HepG2 (cell line): Measurements from ENCODE around the gene PCIF1. TPM values are rescaled to one million over a fixed set of nuclear protein-coding genes. Genes with fewer than 3 reads are reported as not detected.

Experiments
- ADNP ChIP-seq: sonication (generic); formaldehyde crosslinking; IDR thresholded peaks from 2 replicates; pipeline ENCODE4 v1.4.0; 2020; ENCODE audit warnings: missing genetic modification reagents
- BORCS8-MEF2B ChIP-seq: sonication (generic); formaldehyde crosslinking; IDR thresholded peaks from 2 replicates; pipeline ENCODE4 v1.8.0; 2022; ENCODE audit warnings: mild to moderate bottlenecking, missing genetic modification reagents
- CREB1 ChIP-seq, 2 experiments: fragments of 450-650 bp in 1 of 2; IDR thresholded peaks; 2 replicates each; pipeline ENCODE4 v1.6.1; 2016 to 2017; ENCODE audit warnings: control low read depth in 1 of 2, mild to moderate bottlenecking in 1 of 2, missing compliant biosample characterization in 1 of 2, missing genetic modification characterization in 1 of 2
- HNF4G ChIP-seq, 2 experiments: sonication (generic) in 1 of 2; formaldehyde crosslinking in 1 of 2; IDR thresholded peaks; 2 replicates each; pipeline versions ENCODE4 v1.4.0 to v1.6.1; 2011 to 2020; ENCODE audit warnings: borderline replicate concordance in 2 of 2, low read depth in 2 of 2, mild to moderate bottlenecking in 2 of 2, low read length in 1 of 2, missing genetic modification reagents in 1 of 2, moderate library complexity in 1 of 2
- IKZF4 ChIP-seq: sonication (generic); formaldehyde crosslinking; IDR thresholded peaks from 2 replicates; pipeline ENCODE4 v1.5.1; 2020; ENCODE audit warnings: borderline replicate concordance, mild to moderate bottlenecking, low read depth, missing genetic modification reagents; ENCODE audit errors: not compliant biosample characterization
- MTF1 ChIP-seq: sonication (generic); formaldehyde crosslinking; IDR thresholded peaks from 2 replicates; pipeline ENCODE4 v1.5.0; 2020; ENCODE audit warnings: missing genetic modification reagents
- NFYB ChIP-seq: sonication (generic); formaldehyde crosslinking; IDR thresholded peaks from 2 replicates; pipeline ENCODE4 v1.4.0; 2020; ENCODE audit warnings: missing genetic modification reagents
- POLR2AphosphoS2 ChIP-seq: IDR thresholded peaks from 2 replicates; pipeline ENCODE4 v1.6.1; 2011; ENCODE audit warnings: low read depth, low read length, improper control_type of control experiment
- SATB2 ChIP-seq: sonication (generic); formaldehyde crosslinking; IDR thresholded peaks from 2 replicates; pipeline ENCODE4 v1.5.0; 2020; ENCODE audit warnings: missing genetic modification reagents
- SETDB1 ChIP-seq: sonication (generic); formaldehyde crosslinking; IDR thresholded peaks from 2 replicates; pipeline ENCODE4 v1.5.1; 2020; ENCODE audit warnings: missing genetic modification reagents, mild to moderate bottlenecking, borderline replicate concordance
- SP1 ChIP-seq, 2 experiments: fragments of 450-650 bp in 1 of 2; sonication (generic) in 1 of 2; formaldehyde crosslinking in 1 of 2; IDR thresholded peaks; 2 replicates each; pipeline versions ENCODE4 v1.4.0 to v1.6.1; 2016 to 2020; ENCODE audit warnings: missing genetic modification reagents in 1 of 2
- XBP1 ChIP-seq: sonication (generic); formaldehyde crosslinking; IDR thresholded peaks from 2 replicates; pipeline ENCODE4 v1.5.0; 2020; ENCODE audit warnings: missing genetic modification reagents
- ZBTB21 ChIP-seq: sonication (generic); formaldehyde crosslinking; IDR thresholded peaks from 2 replicates; pipeline ENCODE4 v1.4.0; 2020; ENCODE audit warnings: missing genetic modification reagents
- ZNF10 ChIP-seq: sonication (generic); formaldehyde crosslinking; IDR thresholded peaks from 2 replicates; pipeline ENCODE4 v1.4.0; 2020; ENCODE audit warnings: mild to moderate bottlenecking, low read depth, missing genetic modification reagents, borderline replicate concordance
- ZNF160 ChIP-seq: sonication (generic); formaldehyde crosslinking; IDR thresholded peaks from 2 replicates; pipeline ENCODE4 v1.8.0; 2022; ENCODE audit warnings: mild to moderate bottlenecking, inconsistent platforms, missing genetic modification reagents
- ZNF460 ChIP-seq: sonication (generic); formaldehyde crosslinking; IDR thresholded peaks from 2 replicates; pipeline ENCODE4 v1.5.1; 2020; ENCODE audit warnings: missing genetic modification reagents, mild to moderate bottlenecking, borderline replicate concordance
- ZNF547 ChIP-seq: sonication (generic); formaldehyde crosslinking; IDR thresholded peaks from 2 replicates; pipeline ENCODE4 v1.5.1; 2020; ENCODE audit warnings: mild to moderate bottlenecking, missing genetic modification reagents
- ZNF615 ChIP-seq: sonication (generic); formaldehyde crosslinking; IDR thresholded peaks from 2 replicates; pipeline ENCODE4 v1.5.0; 2020; ENCODE audit warnings: mild to moderate bottlenecking, missing genetic modification reagents, borderline replicate concordance
- ZNF777 ChIP-seq: sonication (generic); formaldehyde crosslinking; IDR thresholded peaks from 2 replicates; pipeline ENCODE4 v1.4.0; 2020; ENCODE audit warnings: missing genetic modification reagents
- polyA plus RNA-seq, 8 experiments: library from polyadenylated mRNA; depleted of rRNA in 3 of 8; stranded (reverse) in 7 of 8; unstranded in 1 of 8; fragments of >200 nt; fragmentation: Illumina TruSeq in 4 of 8; extraction: Trizol in 4 of 8; gene quantifications; 2 replicates each; pipeline versions ENCODE4 v1.2.1 to v1.2.3, GENCODE V29; 2011 to 2016; ENCODE audit warnings: low read depth in 4 of 8, missing spikeins in 1 of 8, mixed read lengths in 1 of 8; ENCODE audit not compliant: insufficient read depth in 1 of 8
- total RNA-seq, 5 experiments: library from RNA; depleted of rRNA; stranded (reverse); fragments of >200 nt; fragmentation: Illumina TruSeq; extraction: Trizol; gene quantifications; 2 replicates each; pipeline ENCODE4 v1.2.3, GENCODE V29; 2016; ENCODE audit warnings: low read depth in 1 of 5
- TF ChIP-seq, protein P1 (sequence below), 2 experiments: sonication (generic) in 1 of 2; formaldehyde crosslinking in 1 of 2; IDR thresholded peaks; 2 replicates each; pipeline versions ENCODE4 v1.6.1 to v1.9.0; 2014 to 2022; ENCODE audit warnings: antibody characterized with exemption in 1 of 2, borderline replicate concordance in 1 of 2, inconsistent platforms in 1 of 2, low read depth in 1 of 2, missing genetic modification reagents in 1 of 2
- TF ChIP-seq, protein P2 (sequence below): IDR thresholded peaks from 2 replicates; pipeline ENCODE4 v1.6.1; 2012; ENCODE audit warnings: low read depth, low read length, improper control_type of control experiment
- TF ChIP-seq, protein P3 (sequence below): sonication (generic); formaldehyde crosslinking; conservative IDR thresholded peaks from 2 replicates; pipeline ENCODE4 v1.4.0; 2020; ENCODE audit warnings: missing genetic modification reagents

PCIF1 gene
- total and polyA plus RNA-seq, 2 of the 13 experiments (the other 11 are each of a cell fraction or from before 2014, with no cell fraction given) = 20.9 to 24.4 TPM

DNA sequence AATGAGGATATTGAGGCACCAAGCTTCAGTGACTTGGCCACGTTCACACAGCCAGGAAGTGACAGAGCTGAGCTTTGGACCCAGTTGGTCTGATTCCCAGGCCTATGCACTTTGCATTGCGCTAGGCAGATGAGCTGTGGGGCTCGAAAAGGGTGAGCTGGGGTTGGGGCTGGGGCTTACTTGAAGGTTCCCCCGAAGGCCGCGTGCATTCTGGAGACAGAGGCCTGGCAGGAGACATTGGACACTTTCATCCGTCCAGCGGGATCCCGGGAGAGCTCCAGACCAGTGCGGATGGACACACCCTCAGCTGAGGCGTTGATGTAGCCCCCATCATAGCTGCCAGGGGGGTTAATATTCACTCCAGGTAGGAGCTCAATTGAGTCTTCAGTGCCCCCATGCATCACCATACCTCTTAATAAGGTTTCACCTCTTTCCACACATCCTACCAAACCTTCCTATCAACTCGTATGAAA, 25.1 kb upstream of the PCIF1 start (continued):
- TF ChIP-seq ZNF615 = no peak
- TF ChIP-seq, protein P1, sequence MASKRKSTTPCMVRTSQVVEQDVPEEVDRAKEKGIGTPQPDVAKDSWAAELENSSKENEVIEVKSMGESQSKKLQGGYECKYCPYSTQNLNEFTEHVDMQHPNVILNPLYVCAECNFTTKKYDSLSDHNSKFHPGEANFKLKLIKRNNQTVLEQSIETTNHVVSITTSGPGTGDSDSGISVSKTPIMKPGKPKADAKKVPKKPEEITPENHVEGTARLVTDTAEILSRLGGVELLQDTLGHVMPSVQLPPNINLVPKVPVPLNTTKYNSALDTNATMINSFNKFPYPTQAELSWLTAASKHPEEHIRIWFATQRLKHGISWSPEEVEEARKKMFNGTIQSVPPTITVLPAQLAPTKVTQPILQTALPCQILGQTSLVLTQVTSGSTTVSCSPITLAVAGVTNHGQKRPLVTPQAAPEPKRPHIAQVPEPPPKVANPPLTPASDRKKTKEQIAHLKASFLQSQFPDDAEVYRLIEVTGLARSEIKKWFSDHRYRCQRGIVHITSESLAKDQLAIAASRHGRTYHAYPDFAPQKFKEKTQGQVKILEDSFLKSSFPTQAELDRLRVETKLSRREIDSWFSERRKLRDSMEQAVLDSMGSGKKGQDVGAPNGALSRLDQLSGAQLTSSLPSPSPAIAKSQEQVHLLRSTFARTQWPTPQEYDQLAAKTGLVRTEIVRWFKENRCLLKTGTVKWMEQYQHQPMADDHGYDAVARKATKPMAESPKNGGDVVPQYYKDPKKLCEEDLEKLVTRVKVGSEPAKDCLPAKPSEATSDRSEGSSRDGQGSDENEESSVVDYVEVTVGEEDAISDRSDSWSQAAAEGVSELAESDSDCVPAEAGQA (IDR thresholded peaks at IDR 0.05; ENCODE audit: low read depth) = no peak
- TF ChIP-seq, protein P1 (CRISPR knock-in tag; IDR thresholded peaks at IDR 0.05; ENCODE audit: borderline replicate concordance) = no peak
- TF ChIP-seq ZNF777 (CRISPR knock-in tag) = no peak
- TF ChIP-seq CREB1 (IDR thresholded peaks at IDR 0.05) = no peak
- no peak for TF ChIP-seq CREB1 (CRISPR knock-in tag; IDR thresholded peaks at IDR 0.05)
- peak; percentile 90 for TF ChIP-seq HNF4G (IDR thresholded peaks at IDR 0.05; ENCODE audit: borderline replicate concordance, low read depth, low read length)
- TF ChIP-seq HNF4G (CRISPR knock-in tag; IDR thresholded peaks at IDR 0.05; ENCODE audit: borderline replicate concordance, low read depth) = peak; percentile 91; the same call in 1 of the 2 replicates
- no peak for TF ChIP-seq MTF1
- TF ChIP-seq, protein P2, sequence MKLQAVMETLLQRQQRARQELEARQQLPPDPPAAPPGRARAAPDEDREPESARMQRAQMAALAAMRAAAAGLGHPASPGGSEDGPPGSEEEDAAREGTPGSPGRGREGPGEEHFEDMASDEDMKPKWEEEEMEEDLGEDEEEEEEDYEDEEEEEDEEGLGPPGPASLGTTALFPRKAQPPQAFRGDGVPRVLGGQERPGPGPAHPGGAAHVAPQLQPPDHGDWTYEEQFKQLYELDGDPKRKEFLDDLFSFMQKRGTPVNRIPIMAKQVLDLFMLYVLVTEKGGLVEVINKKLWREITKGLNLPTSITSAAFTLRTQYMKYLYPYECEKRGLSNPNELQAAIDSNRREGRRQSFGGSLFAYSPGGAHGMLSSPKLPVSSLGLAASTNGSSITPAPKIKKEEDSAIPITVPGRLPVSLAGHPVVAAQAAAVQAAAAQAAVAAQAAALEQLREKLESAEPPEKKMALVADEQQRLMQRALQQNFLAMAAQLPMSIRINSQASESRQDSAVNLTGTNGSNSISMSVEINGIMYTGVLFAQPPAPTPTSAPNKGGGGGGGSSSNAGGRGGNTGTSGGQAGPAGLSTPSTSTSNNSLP = peak; percentile 41
- no peak for TF ChIP-seq NFYB (CRISPR knock-in tag)
- 0 out of 2 replicates have a peak, but pooled peaks have one; percentile 59 for TF ChIP-seq ZNF160
- TF ChIP-seq, protein P3, sequence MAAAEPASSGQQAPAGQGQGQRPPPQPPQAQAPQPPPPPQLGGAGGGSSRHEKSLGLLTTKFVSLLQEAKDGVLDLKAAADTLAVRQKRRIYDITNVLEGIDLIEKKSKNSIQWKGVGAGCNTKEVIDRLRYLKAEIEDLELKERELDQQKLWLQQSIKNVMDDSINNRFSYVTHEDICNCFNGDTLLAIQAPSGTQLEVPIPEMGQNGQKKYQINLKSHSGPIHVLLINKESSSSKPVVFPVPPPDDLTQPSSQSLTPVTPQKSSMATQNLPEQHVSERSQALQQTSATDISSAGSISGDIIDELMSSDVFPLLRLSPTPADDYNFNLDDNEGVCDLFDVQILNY (CRISPR knock-in tag) = no peak
- TF ChIP-seq SP1 (IDR thresholded peaks at IDR 0.05) = no peak
- no peak for TF ChIP-seq SP1 (CRISPR knock-in tag; IDR thresholded peaks at IDR 0.05)
- TF ChIP-seq IKZF4 = no peak
- no peak for TF ChIP-seq ZBTB21 (CRISPR knock-in tag)
- no peak for TF ChIP-seq SETDB1 (CRISPR knock-in tag)
- TF ChIP-seq ZNF460 (CRISPR knock-in tag) = no peak
- TF ChIP-seq ZNF10 (CRISPR knock-in tag) = no peak
- no peak for TF ChIP-seq BORCS8-MEF2B (CRISPR knock-in tag)
- TF ChIP-seq ZNF547 (CRISPR knock-in tag) = no peak
- TF ChIP-seq SATB2 = no peak
- 0 out of 2 replicates have a peak, but pooled peaks have one; percentile 22 for TF ChIP-seq ADNP
- TF ChIP-seq POLR2AphosphoS2 = no peak
- no peak for TF ChIP-seq XBP1 (CRISPR knock-in tag)
